Loucy (cell line): ENCODE measurements around the gene C6orf47.

Source experiments
- H2AFZ ChIP-seq: fragments of 200-600 bp; sonication (generic); 2 replicates; pipeline ENCODE4 v1.6.0; 2016; ENCODE audit warnings: antibody characterized with exemption, mild to moderate bottlenecking, low read length, moderate library complexity
- H3F3A ChIP-seq: fragments of 200-600 bp; 2 replicates; pipeline ENCODE4 v1.6.0; 2016; ENCODE audit warnings: antibody characterized with exemption, low read depth, mild to moderate bottlenecking
- H3K27me3 ChIP-seq: fragments of 200-600 bp; sonication (generic); 2 replicates; pipeline ENCODE4 v1.6.1; 2014; ENCODE audit warnings: low read length, mild to moderate bottlenecking; ENCODE audit not compliant: insufficient read depth, poor library complexity, severe bottlenecking
- H3K36me3 ChIP-seq: fragments of 200-600 bp; sonication (generic); 2 replicates; pipeline ENCODE4 v1.6.1; 2016; ENCODE audit warnings: low read length; ENCODE audit not compliant: insufficient read depth
- H3K4me1 ChIP-seq: fragments of 200-600 bp; sonication (generic); 2 replicates; pipeline ENCODE4 v1.5.1; 2014; ENCODE audit warnings: low read length, mild to moderate bottlenecking; ENCODE audit not compliant: insufficient read depth, poor library complexity, severe bottlenecking
- H3K4me2 ChIP-seq: fragments of 200-600 bp; sonication (generic); 2 replicates; pipeline ENCODE4 v1.6.0; 2014; ENCODE audit warnings: antibody characterized with exemption, low read length, low read depth, mild to moderate bottlenecking; ENCODE audit not compliant: poor library complexity, severe bottlenecking
- H3K4me3 ChIP-seq: fragments of 200-600 bp; sonication (generic); 2 replicates; pipeline ENCODE4 v1.5.1; 2014; ENCODE audit warnings: low read length, mild to moderate bottlenecking, mixed read lengths; ENCODE audit not compliant: poor library complexity, severe bottlenecking
- H3K79me2 ChIP-seq: fragments of 200-600 bp; sonication (generic); 2 replicates; pipeline ENCODE4 v1.6.1; 2014; ENCODE audit warnings: low read length; ENCODE audit not compliant: insufficient read depth
- H3K9ac ChIP-seq: fragments of 200-600 bp; sonication (generic); 2 replicates; pipeline ENCODE4 v1.6.0; 2014; ENCODE audit warnings: mild to moderate bottlenecking, low read depth, low read length, moderate library complexity; ENCODE audit not compliant: poor library complexity, severe bottlenecking
- H3K9me2 ChIP-seq: fragments of 200-600 bp; sonication (generic); replicated peaks from 2 replicates; pipeline ENCODE4 v1.6.1; 2016; ENCODE audit warnings: low read depth, low read length, mixed read lengths
- H3K9me3 ChIP-seq: fragments of 200-600 bp; sonication (generic); 2 replicates; pipeline ENCODE4 v1.6.1; 2014; ENCODE audit warnings: mild to moderate bottlenecking, antibody characterized with exemption, low read length, low read depth; ENCODE audit not compliant: insufficient read depth
- H4K20me1 ChIP-seq: fragments of 200-600 bp; sonication (generic); 2 replicates; pipeline ENCODE4 v1.6.0; 2014; ENCODE audit warnings: antibody characterized with exemption, low read length, mild to moderate bottlenecking; ENCODE audit not compliant: insufficient read depth, poor library complexity, severe bottlenecking
- EZH2phosphoT487 ChIP-seq: fragments of 200-600 bp; IDR thresholded peaks from 2 replicates; pipeline ENCODE4 v1.6.1; 2018; ENCODE audit warnings: antibody characterized with exemption, mild to moderate bottlenecking, moderate library complexity, borderline replicate concordance
- TF ChIP-seq, protein P1 (sequence below): fragments of 200-600 bp; sonication (generic); conservative IDR thresholded peaks from 2 replicates; pipeline ENCODE4 v1.5.1; 2014; ENCODE audit warnings: mild to moderate bottlenecking, antibody characterized with exemption, low read length

Gene C6orf47

DNA sequence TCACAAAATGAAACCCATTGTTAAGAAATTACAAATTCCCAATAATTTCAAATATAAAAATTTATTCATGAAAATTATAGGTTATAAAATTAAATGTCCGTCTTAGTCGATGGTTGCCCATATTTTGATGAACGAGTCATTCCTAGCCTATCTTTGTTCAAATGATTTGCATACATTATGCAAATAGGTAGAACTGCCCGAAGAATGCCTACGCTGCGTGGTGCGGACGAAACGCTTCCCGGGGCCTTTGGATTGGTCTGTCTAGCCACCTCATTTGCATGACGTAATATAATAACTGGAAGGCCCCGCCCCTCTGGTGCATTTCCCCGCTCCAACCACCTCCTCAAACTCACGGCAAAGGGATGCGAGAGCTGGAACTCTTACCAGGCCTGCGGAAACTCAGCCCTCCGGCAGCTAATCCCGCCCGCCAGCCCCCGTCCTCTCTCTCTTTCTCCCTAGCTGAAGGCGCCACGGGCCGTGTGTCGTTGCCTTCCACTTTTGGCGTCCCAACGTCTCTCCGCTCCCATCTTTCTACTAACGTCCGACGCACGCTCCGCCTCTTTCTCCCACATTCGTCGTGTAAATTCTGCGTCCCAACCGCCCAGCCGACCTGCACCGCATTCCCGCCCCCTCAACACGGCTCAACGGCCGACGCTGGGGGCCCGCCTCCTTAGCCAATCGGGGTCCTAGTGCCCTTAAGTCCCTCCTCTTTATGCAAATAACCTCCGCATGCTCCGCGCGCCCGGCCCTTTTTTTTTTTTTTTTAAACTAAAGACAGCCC, 40.6 kb downstream of the C6orf47 start:
- Histone ChIP-seq H2AFZ (peak overlapping the region; percentile 68; the same call in 1 of the 2 replicates), H3K4me3 (peak overlapping the region; percentile 94)

DNA sequence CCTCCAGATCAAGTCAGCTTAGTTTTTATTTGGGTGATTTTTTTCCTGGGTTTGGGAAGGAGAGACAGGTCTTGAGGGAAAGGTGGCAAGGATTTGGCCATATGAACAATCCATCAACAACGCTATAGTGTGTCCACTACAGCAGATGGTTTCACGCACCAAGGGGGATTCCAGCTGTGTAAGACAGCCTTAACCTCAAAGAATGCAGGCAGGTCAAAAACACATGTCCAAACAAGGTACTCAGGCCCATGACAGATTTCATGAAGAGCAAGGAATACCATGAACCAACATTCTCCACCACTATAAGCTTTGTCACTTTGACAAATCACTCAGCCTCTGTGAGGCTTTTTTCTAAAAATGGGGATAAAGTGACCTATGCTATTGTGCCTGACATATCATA, 43.6 kb downstream of the C6orf47 start:
- Histone ChIP-seq H3K9me3 (no peaks in the 10 kb centered on the region), H3F3A (peaks cover 12% of the 10 kb centered on the region; the same call in 1 of the 2 replicates), H3K36me3 (no peaks in the 10 kb centered on the region), H3K9ac (peak overlapping the region; percentile 98), H3K79me2 (peaks cover 61% of the 10 kb centered on the region), H4K20me1 (peaks cover 12% of the 10 kb centered on the region), H3K4me3 (peak overlapping the region; percentile 81), H2AFZ (no peak overlapping the region), H3K4me1 (peaks cover 44% of the 10 kb centered on the region), H3K27me3 (peaks cover 10% of the 10 kb centered on the region), H3K4me2 (peak overlapping the region; percentile 97), H3K9me2 (no peaks in the 10 kb centered on the region)
- TF ChIP-seq, protein P1, sequence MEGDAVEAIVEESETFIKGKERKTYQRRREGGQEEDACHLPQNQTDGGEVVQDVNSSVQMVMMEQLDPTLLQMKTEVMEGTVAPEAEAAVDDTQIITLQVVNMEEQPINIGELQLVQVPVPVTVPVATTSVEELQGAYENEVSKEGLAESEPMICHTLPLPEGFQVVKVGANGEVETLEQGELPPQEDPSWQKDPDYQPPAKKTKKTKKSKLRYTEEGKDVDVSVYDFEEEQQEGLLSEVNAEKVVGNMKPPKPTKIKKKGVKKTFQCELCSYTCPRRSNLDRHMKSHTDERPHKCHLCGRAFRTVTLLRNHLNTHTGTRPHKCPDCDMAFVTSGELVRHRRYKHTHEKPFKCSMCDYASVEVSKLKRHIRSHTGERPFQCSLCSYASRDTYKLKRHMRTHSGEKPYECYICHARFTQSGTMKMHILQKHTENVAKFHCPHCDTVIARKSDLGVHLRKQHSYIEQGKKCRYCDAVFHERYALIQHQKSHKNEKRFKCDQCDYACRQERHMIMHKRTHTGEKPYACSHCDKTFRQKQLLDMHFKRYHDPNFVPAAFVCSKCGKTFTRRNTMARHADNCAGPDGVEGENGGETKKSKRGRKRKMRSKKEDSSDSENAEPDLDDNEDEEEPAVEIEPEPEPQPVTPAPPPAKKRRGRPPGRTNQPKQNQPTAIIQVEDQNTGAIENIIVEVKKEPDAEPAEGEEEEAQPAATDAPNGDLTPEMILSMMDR, result no peak
- TF ChIP-seq EZH2phosphoT487, result no peak

More for the DNA sequence above, 40.6 kb downstream of the C6orf47 start:
- Histone ChIP-seq H3K4me2 (peak overlapping the region; percentile 97), H3K36me3 (peaks cover 23% of the 10 kb centered on the region; the same call in 1 of the 2 replicates), H3K4me1 (peaks cover 56% of the 10 kb centered on the region), H3K79me2 (peaks cover 85% of the 10 kb centered on the region), H3F3A (peaks cover 12% of the 10 kb centered on the region; the same call in 1 of the 2 replicates), H4K20me1 (peaks cover 42% of the 10 kb centered on the region), H3K9me3 (no peaks in the 10 kb centered on the region), H3K9ac (peak overlapping the region; percentile 77), H3K9me2 (no peaks in the 10 kb centered on the region), H3K27me3 (peaks cover 10% of the 10 kb centered on the region)
- TF ChIP-seq EZH2phosphoT487, result no peak
- TF ChIP-seq, protein P1, result no peak

DNA sequence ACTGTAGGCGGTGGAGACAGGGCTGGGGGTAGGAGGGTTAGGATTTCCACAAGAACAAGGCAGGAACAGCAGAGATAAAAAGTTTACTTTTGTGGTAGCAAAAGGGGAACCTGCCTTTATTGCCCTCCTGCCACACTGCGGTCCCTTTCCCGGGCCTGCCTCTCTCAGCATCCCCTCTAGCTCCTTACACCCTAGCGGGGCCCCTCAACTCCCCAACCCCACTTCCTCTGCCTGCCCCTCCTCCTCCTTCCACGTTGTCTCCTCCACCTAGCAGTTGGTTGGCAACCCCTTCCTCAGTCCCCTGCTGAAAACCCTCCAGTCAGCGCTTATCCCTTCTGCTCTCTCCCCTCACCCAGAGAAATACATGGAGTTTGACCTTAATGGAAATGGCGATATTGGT, 44.8 kb downstream of the C6orf47 start:
- Histone ChIP-seq H3K9ac (peak overlapping the region; percentile 98), H3K79me2 (peaks cover 48% of the 10 kb centered on the region), H3K27me3 (peaks cover 3% of the 10 kb centered on the region), H3K9me2 (no peaks in the 10 kb centered on the region), H3F3A (peaks cover 12% of the 10 kb centered on the region; the same call in 1 of the 2 replicates), H3K4me2 (peak overlapping the region; percentile 97), H3K36me3 (no peaks in the 10 kb centered on the region), H3K4me1 (peaks cover 38% of the 10 kb centered on the region), H4K20me1 (no peaks in the 10 kb centered on the region), H2AFZ (peak overlapping the region; percentile 25; the same call in 1 of the 2 replicates), H3K4me3 (peak overlapping the region; percentile 81), H3K9me3 (no peaks in the 10 kb centered on the region)
- TF ChIP-seq EZH2phosphoT487, result no peak
- TF ChIP-seq, protein P1, result no peak
